T-cell (primary cell): ENCODE data around the gene RPL10A. TPM values are rescaled to one million over a fixed set of nuclear protein-coding genes. Genes with fewer than 3 reads are reported as not detected.
A peak's percentile ranks its signal among the peaks of the same experiment; 100 is the strongest.

ENCODE experiments used
- ATAC-seq, 4 experiments: fragments of 200-7000 bp in 3 of 4; fragments of 150-1000 bp in 1 of 4; cut with Tn5 transposase; replicated peaks in 1 of 4; 1 replicate in 3 of 4; 2 replicates in 1 of 4; pipeline ENCODE4 v1.10.0; 2021; ENCODE audit warnings: moderate library complexity in 3 of 4, mild to moderate bottlenecking in 2 of 4, moderate number of reproducible peaks in 1 of 4
- CTCF ChIA-PET, 2 donors: fragments of 300-600 bp; sonication (Branson Sonifier 250); formaldehyde crosslinking; loops; one replicate each; lab custom pipeline; 2022; ENCODE audit warnings: antibody characterized with exemption in 2 of 2; lab: Charles Lee
- POLR2A ChIA-PET, 2 donors: fragments of 300-600 bp; sonication (Branson Sonifier 250); formaldehyde crosslinking; loops; one replicate each; lab custom pipeline; 2022; ENCODE audit warnings: antibody characterized with exemption in 2 of 2; lab: Charles Lee
- DNase-seq, 35 experiments: peaks; one replicate each; pipeline versions ENCODE4 v3.0.0 to v3.0.0-alpha.2; 2013 to 2023
- H3K27ac ChIP-seq: one replicate; pipeline ENCODE4 v1.5.1; 2013; ENCODE audit warnings: low read length
- H3K27me3 ChIP-seq, 2 experiments: replicated peaks in 1 of 2; 1 replicate in 1 of 2; 2 replicates in 1 of 2; pipeline versions ENCODE4 v1.6.1 to v1.7.0; 2013; ENCODE audit warnings: low read length in 1 of 2, mixed read lengths in 1 of 2; ENCODE audit not compliant: control insufficient read depth in 2 of 2, insufficient read depth in 2 of 2; ENCODE audit errors: extremely low read depth in 1 of 2
- H3K36me3 ChIP-seq, 2 donors: 1 replicate in 1 of 2; 2 replicates in 1 of 2; pipeline versions ENCODE4 v1.6.1 to v1.7.0; 2013; ENCODE audit warnings: low read length in 1 of 2; ENCODE audit not compliant: control insufficient read depth in 2 of 2, insufficient read depth in 1 of 2; ENCODE audit errors: extremely low read depth in 1 of 2
- H3K4me1 ChIP-seq, 2 experiments: 1 replicate in 1 of 2; 2 replicates in 1 of 2; pipeline versions ENCODE4 v1.6.1 to v1.7.0; 2013; ENCODE audit warnings: low read length in 2 of 2, mixed read lengths in 1 of 2; ENCODE audit not compliant: insufficient read depth in 2 of 2, control insufficient read depth in 1 of 2; ENCODE audit errors: extremely low read depth in 1 of 2
- H3K4me3 ChIP-seq, 2 donors: 1 replicate in 1 of 2; 2 replicates in 1 of 2; pipeline versions ENCODE4 v1.5.1 to v1.7.0; 2013; ENCODE audit warnings: mild to moderate bottlenecking in 2 of 2, low read length in 1 of 2, moderate library complexity in 1 of 2; ENCODE audit not compliant: control insufficient read depth in 1 of 2; ENCODE audit errors: extremely low read depth in 1 of 2
- H3K9me3 ChIP-seq: 2 replicates; pipeline ENCODE4 v1.7.0; 2013
- H3K27ac Mint-ChIP-seq, 2 donors: one replicate each; pipeline ENCODE4 v1.8.0; 2020 to 2021; ENCODE audit warnings: mild to moderate bottlenecking in 2 of 2, mixed read lengths in 2 of 2
- H3K27me3 Mint-ChIP-seq, 2 donors: one replicate each; pipeline ENCODE4 v1.8.0; 2021 to 2022; ENCODE audit warnings: mixed read lengths in 2 of 2
- H3K36me3 Mint-ChIP-seq: one replicate; pipeline ENCODE4 v1.8.0; 2021; ENCODE audit warnings: mixed read lengths
- H3K4me1 Mint-ChIP-seq, 3 donors: one replicate each; pipeline ENCODE4 v1.8.0; 2020 to 2022; ENCODE audit warnings: mixed read lengths in 3 of 3, mild to moderate bottlenecking in 1 of 3
- H3K4me3 Mint-ChIP-seq, 3 donors: one replicate each; pipeline ENCODE4 v1.8.0; 2020 to 2022; ENCODE audit warnings: mild to moderate bottlenecking in 3 of 3, mixed read lengths in 3 of 3, moderate library complexity in 3 of 3
- H3K9me3 Mint-ChIP-seq, 3 donors: one replicate each; pipeline ENCODE4 v1.8.0; 2020 to 2022; ENCODE audit warnings: mixed read lengths in 3 of 3
- WGBS: methylation state at CpG from one replicate; pipeline ENCODE4 v1.1.5; 2013; ENCODE audit warnings: missing lambda C conversion rate; ENCODE audit not compliant: insufficient coverage; 5-methylcytosine and 5-hydroxymethylcytosine counted together
- total RNA-seq, 35 experiments: library from RNA in 6 of 35; stranded (reverse) in 6 of 35; fragments of 120-200 nt in 1 of 35; gene quantifications; one replicate each; pipeline versions ENCODE4 v1.2.1 to v1.2.4 and lab custom pipeline; 2013 to 2026

The RPL10A gene
- total RNA-seq, 5 donors from 2014 or later (not counting 1 experiment from before 2014, with no cell fraction given): 1,890 to 2,203 (median 2,081) TPM

GRCh38 chr6:35443341-35444030 is 24.7 kb upstream of the RPL10A start:
- Mint-ChIP-seq H3K4me1 (peaks cover 5 to 8% (median 7%) of the 10 kb centered on the region in 3 donors), H3K9me3 (no peaks in the 10 kb centered on the region), H3K27ac (no peak overlapping the region), H3K27me3 (no peaks in the 10 kb centered on the region), H3K36me3 (no peaks in the 10 kb centered on the region), H3K4me3 (no peak overlapping the region)
- H3K9me3 ChIP-seq: no peaks in the 10 kb centered on the region
- peaks cover 0 to 2% of the 10 kb centered on the region in 2 experiments for H3K27me3 ChIP-seq
- peaks cover 0 to 13% of the 10 kb centered on the region in 2 experiments for H3K4me1 ChIP-seq
- WGBS: 100% methylated on average over 3 of the region's 9 CpGs
- ChIA-PET CTCF (interaction anchor here in 1 of 2 donors (1.1 to 1.3 kb wide), 2 partner anchors 24 to 101 kb away, joined by 3 to 5 read pairs; partner anchors contain the start of genes PPARD and RPL10A), POLR2A (no interaction called here)
- no peak for DNase-seq
- H3K36me3 ChIP-seq: no peaks in the 10 kb centered on the region
- H3K4me3 ChIP-seq: no peak overlapping the region
- no peak overlapping the region for H3K27ac ChIP-seq
- no peak for ATAC-seq

GRCh38 chr6:35445691-35446090 is 22.5 kb upstream of the RPL10A start:
- no peaks in the 10 kb centered on the region for H3K9me3 Mint-ChIP-seq
- Histone ChIP-seq H3K9me3 (no peaks in the 10 kb centered on the region), H3K4me1 (peaks cover 0 to 20% of the 10 kb centered on the region in 2 experiments), H3K36me3 (no peaks in the 10 kb centered on the region), H3K27ac (no peak overlapping the region), H3K27me3 (peaks cover 0 to 2% of the 10 kb centered on the region in 2 experiments), H3K4me3 (no peak overlapping the region)
- H3K4me3 Mint-ChIP-seq: no peak overlapping the region
- POLR2A ChIA-PET: interaction anchor here in 1 of 2 donors (0.7 kb wide), 1 partner anchor 177 kb away, joined by 3 read pairs; no protein-coding TSS in a partner anchor
- 73% methylated on average over 6 of the region's 7 CpGs for WGBS
- peaks cover 15 to 17% (median 17%) of the 10 kb centered on the region in 3 donors for H3K4me1 Mint-ChIP-seq
- DNase-seq (peak in 1 of 35 experiments; percentile 16), ATAC-seq (no peak)
- CTCF ChIA-PET: interaction anchor here in 1 of 2 donors (1.3 kb wide), 1 partner anchor 21 kb away, joined by 4 read pairs; no protein-coding TSS in a partner anchor
- no peak overlapping the region for H3K27ac Mint-ChIP-seq
- no peaks in the 10 kb centered on the region for H3K27me3 Mint-ChIP-seq
- H3K36me3 Mint-ChIP-seq: no peaks in the 10 kb centered on the region

GRCh38 chr6:35448191-35448590 is 20.0 kb upstream of the RPL10A start:
- H3K36me3 Mint-ChIP-seq: no peaks in the 10 kb centered on the region
- POLR2A ChIA-PET: interaction anchor here in 1 of 2 donors (0.5 kb wide), 1 partner anchor 17 kb away, joined by 5 read pairs; no protein-coding TSS in a partner anchor
- peaks cover 31 to 34% (median 31%) of the 10 kb centered on the region in 3 donors for H3K4me1 Mint-ChIP-seq
- no peak overlapping the region for H3K27ac Mint-ChIP-seq
- WGBS: 90% methylated on average over 2 of the region's 7 CpGs
- Histone ChIP-seq H3K36me3 (no peaks in the 10 kb centered on the region), H3K27me3 (peaks cover 0 to 2% of the 10 kb centered on the region in 2 experiments), H3K9me3 (no peaks in the 10 kb centered on the region), H3K4me3 (no peak overlapping the region), H3K4me1 (peaks cover 6 to 36% of the 10 kb centered on the region in 2 experiments), H3K27ac (no peak overlapping the region)
- CTCF ChIA-PET: interaction anchor here (0.6 to 6.5 kb wide), 7 partner anchors 13 to 155 kb away, joined by 3 to 67 read pairs (median 3); partner anchors contain the start of gene PPARD (in 1 of the 2)
- H3K9me3 Mint-ChIP-seq: no peaks in the 10 kb centered on the region
- H3K4me3 Mint-ChIP-seq: no peak overlapping the region
- ATAC-seq: no peak
- no peak for DNase-seq
- no peaks in the 10 kb centered on the region for H3K27me3 Mint-ChIP-seq

- peak in 18 of 35 experiments; percentile 14 to 78 (median 25) for DNase-seq
- H3K27me3 ChIP-seq: peaks cover 0 to 2% of the 10 kb centered on the region in 2 experiments
- WGBS: 18% methylated on average over 5 of the region's 14 CpGs
- peaks cover 41 to 44% (median 42%) of the 10 kb centered on the region in 3 donors for H3K4me1 Mint-ChIP-seq
- peak overlapping the region in 1 of 2 donors; percentile 66 for H3K27ac Mint-ChIP-seq
- no peaks in the 10 kb centered on the region for H3K36me3 Mint-ChIP-seq
- H3K4me1 ChIP-seq: peaks cover 9 to 41% of the 10 kb centered on the region in 2 experiments
- no peaks in the 10 kb centered on the region for H3K27me3 Mint-ChIP-seq
- no peak overlapping the region for H3K4me3 ChIP-seq
- peak; percentile 55 to 68 (median 58) for ATAC-seq
- ChIA-PET POLR2A (interaction anchor here in 1 of 2 donors (0.5 kb wide), 1 partner anchor 101 kb away, joined by 6 read pairs; no protein-coding TSS in a partner anchor), CTCF (interaction anchor here (0.5 to 6.5 kb wide), 20 partner anchors 18 to 194 kb away, joined by 3 to 67 read pairs (median 4); partner anchors contain the start of genes PPARD (in 2 of the 2), DEF6 (in 1 of the 2) and RPL10A (in 1 of the 2))
- no peaks in the 10 kb centered on the region for H3K36me3 ChIP-seq
- no peaks in the 10 kb centered on the region for H3K9me3 ChIP-seq
- H3K9me3 Mint-ChIP-seq: no peaks in the 10 kb centered on the region
- H3K27ac ChIP-seq: no peak overlapping the region
- H3K4me3 Mint-ChIP-seq: no peak overlapping the region
These were observed 18.8 kb upstream of the RPL10A start for GRCh38 chr6:35449287-35449881.

GRCh38 chr6:35451354-35452182 is 16.6 kb upstream of the RPL10A start:
- Histone ChIP-seq H3K4me3 (peak overlapping the region in 1 of 2 donors; percentile 63), H3K27me3 (peaks cover 0 to 2% of the 10 kb centered on the region in 2 experiments), H3K4me1 (peaks cover 9 to 29% of the 10 kb centered on the region in 2 experiments), H3K27ac (peak overlapping the region; percentile 57), H3K36me3 (peaks cover 6 to 10% of the 10 kb centered on the region in 2 donors), H3K9me3 (no peaks in the 10 kb centered on the region)
- ChIA-PET POLR2A (interaction anchor here (0.6 to 0.7 kb wide), 4 partner anchors 75 to 1807 kb away, joined by 3 read pairs; no protein-coding TSS in a partner anchor), CTCF (interaction anchor here (0.5 to 6.5 kb wide), 11 partner anchors 15 to 1137 kb away, joined by 3 to 67 read pairs (median 4); partner anchors contain the start of genes DEF6 (in 1 of the 2) and PPARD (in 1 of the 2))
- Mint-ChIP-seq H3K36me3 (peaks cover 12% of the 10 kb centered on the region), H3K27ac (peak overlapping the region; percentile 66 to 73), H3K4me1 (peaks cover 41 to 49% (median 43%) of the 10 kb centered on the region in 3 donors), H3K9me3 (no peaks in the 10 kb centered on the region), H3K27me3 (no peaks in the 10 kb centered on the region), H3K4me3 (peak overlapping the region; percentile 79 to 83 (median 81))
- DNase-seq: no peak
- 75% methylated on average over 2 of the region's 20 CpGs for WGBS
- ATAC-seq: no peak
